Heart left ventricle (tissue), 16 donors: Measurements from ENCODE around the gene KATNA1. TPM values are rescaled to one million over a fixed set of nuclear protein-coding genes. Genes with fewer than 3 reads are reported as not detected.

Experiments
- ATAC-seq, 4 donors: fragments of 200-7000 bp; cut with Tn5 transposase; one replicate each; pipeline ENCODE4 v1.9.1; 2020 to 2022; ENCODE audit warnings: moderate library complexity in 4 of 4, mild to moderate bottlenecking in 3 of 4, moderate number of reproducible peaks in 1 of 4
- DNase-seq, 5 donors: peaks; one replicate each; pipeline ENCODE4 v3.0.0-alpha.2; 2020
- H3K27ac ChIP-seq, 12 donors: fragments of 200-600 bp; sonication (generic) in 4 of 12; one replicate each; pipeline versions ENCODE4 v1.5.0 to v1.8.0; 2016 to 2022; ENCODE audit warnings: mild to moderate bottlenecking in 2 of 12
- H3K27me3 ChIP-seq, 9 donors: fragments of 200-600 bp; sonication (generic) in 2 of 9; one replicate each; pipeline versions ENCODE4 v1.5.1 to v1.8.0; 2016 to 2022; ENCODE audit warnings: mild to moderate bottlenecking in 3 of 9
- H3K36me3 ChIP-seq, 9 donors: fragments of 200-600 bp; sonication (generic) in 2 of 9; one replicate each; pipeline versions ENCODE4 v1.5.0 to v1.8.0; 2018 to 2022; ENCODE audit warnings: mild to moderate bottlenecking in 2 of 9
- H3K4me1 ChIP-seq, 12 donors: fragments of 200-600 bp; sonication (generic) in 4 of 12; one replicate each; pipeline versions ENCODE4 v1.5.0 to v1.8.0; 2016 to 2022; ENCODE audit warnings: mild to moderate bottlenecking in 3 of 12
- H3K4me3 ChIP-seq, 12 donors: fragments of 200-600 bp; sonication (generic) in 4 of 12; one replicate each; pipeline versions ENCODE4 v1.5.0 to v1.8.0; 2017 to 2022; ENCODE audit warnings: mild to moderate bottlenecking in 9 of 12, moderate library complexity in 4 of 12
- H3K9me3 ChIP-seq, 12 donors: fragments of 200-600 bp; sonication (generic) in 4 of 12; one replicate each; pipeline versions ENCODE4 v1.5.0 to v1.8.0; 2016 to 2022; ENCODE audit warnings: mild to moderate bottlenecking in 1 of 12
- CTCF ChIP-seq, 12 donors: fragments of 200-600 bp; sonication (generic) in 4 of 12; IDR thresholded peaks; one replicate each; pipeline versions ENCODE4 v1.5.0 to v1.8.0; 2018 to 2022; ENCODE audit warnings: antibody characterized with exemption in 12 of 12, mild to moderate bottlenecking in 5 of 12
- POLR2A ChIP-seq, 2 donors: fragments of 450-650 bp; IDR thresholded peaks; one replicate each; pipeline ENCODE4 v1.6.1; 2017; ENCODE audit warnings: antibody characterized with exemption in 2 of 2, mild to moderate bottlenecking in 2 of 2, moderate library complexity in 2 of 2
- WGBS, 4 donors: extraction: QIAGEN DNeasy Blood & Tissue Kit in 2 of 4; methylation state at CpG; one replicate each; pipeline versions ENCODE4 v1.1.5 to v1.1.7; 2013 to 2018; 5-methylcytosine and 5-hydroxymethylcytosine counted together
- intact Hi-C, 10 donors: fragments of 100-400 bp; cut with DNase I; formaldehyde crosslinking; loops; one replicate each; pipeline versions ENCODE4 v1.11.1 to v1.14.2; 2022
- polyA plus RNA-seq, 2 donors: library from polyadenylated mRNA; stranded (reverse); fragments of 200-250 nt; gene quantifications; one replicate each; pipeline ENCODE4 v1.2.3, GENCODE V29; 2013
- total RNA-seq, 9 donors: library from RNA; depleted of rRNA in 2 of 9; stranded (reverse); fragments of >200 nt in 2 of 9; fragmentation: NEBNext Ultra II Directional in 3 of 9; extraction: Animal tissue kit (Norgen Biotek cat#: 25700) in 3 of 9; gene quantifications; one replicate each; pipeline versions ENCODE4 v1.1.0 to v1.2.4, GENCODE V29; 2016 to 2023
- donor health status: ischemic (EF 13 %, LVEDD 7.1; RV severe dilation, severe dysfunction).
- donor health status: healthy with polysubstance abuse.
- donor health status: DM: no; HTN: yes; CAD: no.
- donor health status: DM: no; HTN: no; CAD: no.
- donor health status: ischemic (EF 25% LVEDD 6.9; RV normal size, moderate dysfunction).
- donor health status: ischemic (EF 25% LVEDD 5.7; RV mildly dilated, moderate dysfunction).
- donor health status: healthy.
- donor health status: DM: yes; HTN: yes; CAD: no.
- donor health status: ischemic (EF 35%, LVEDD 5.7; RV mildly dilated, moderate dysfunction).
- donor health status: nonischemic (EF 11% LVEDD 7.7; RV severe dilation, severe dysfunction).
- donor health status: DM: yes; HTN: yes; CAD: no.
- donor health status: PGD.
- donor health status: ischemic (EF 29% LVEDD 5.4; RV normal size, mild dysfunction).
- donor health status: nonischemic (EF 23%, LVEDD 6.1; RV moderate dilation, normal function).

Gene KATNA1
- total and polyA plus RNA-seq, 11 donors: 5.6 to 19.3 (median 12.6) TPM

GRCh38 chr6:149634315-149634714 lies 14.2 kb downstream of the KATNA1 start:
- ATAC-seq: no peak
- intact Hi-C loops: loop anchor here in 1 of 10 donors (10.0 kb wide), 1 partner anchor 60 kb away; no protein-coding TSS in a partner anchor
- H3K36me3 ChIP-seq: peaks cover 0 to 80% (median 57%) of the 10 kb centered on the region in 9 donors

GRCh38 chr6:149628875-149629510 lies 19.5 kb downstream of the KATNA1 start:
- ATAC-seq (no peak), DNase-seq (no peak)
- intact Hi-C loops: no loop called here
- Histone ChIP-seq H3K27me3 (no peaks in the 10 kb centered on the region), H3K36me3 (peaks cover 0 to 73% (median 37%) of the 10 kb centered on the region in 9 donors), H3K9me3 (no peaks in the 10 kb centered on the region), H3K4me3 (no peak overlapping the region), H3K4me1 (peaks cover 0 to 8% (median 0%) of the 10 kb centered on the region in 12 donors), H3K27ac (peak overlapping the region in 1 of 12 donors; percentile 38)
- no peak for TF ChIP-seq POLR2A (IDR thresholded peaks at IDR 0.05)
- TF ChIP-seq CTCF (IDR thresholded peaks at IDR 0.05): no peak
- WGBS, 4 donors: 92 to 95% (median 94%) methylated on average over 4 of the region's 4 CpGs

More at GRCh38 chr6:149634315-149634714, 14.2 kb downstream of the KATNA1 start:
- H3K4me1 ChIP-seq: peaks cover 0 to 3% (median 0%) of the 10 kb centered on the region in 12 donors
- DNase-seq: no peak
- no peaks in the 10 kb centered on the region for H3K27me3 ChIP-seq
- TF ChIP-seq CTCF (IDR thresholded peaks at IDR 0.05) (no peak), POLR2A (IDR thresholded peaks at IDR 0.05) (no peak)
- no peak overlapping the region for H3K27ac ChIP-seq
- H3K4me3 ChIP-seq: no peak overlapping the region
- H3K9me3 ChIP-seq: no peaks in the 10 kb centered on the region
- 96 to 100% (median 99%) methylated on average over 1 of the region's 1 CpG for WGBS, 4 donors

- TF ChIP-seq POLR2A (IDR thresholded peaks at IDR 0.05) (no peak), CTCF (IDR thresholded peaks at IDR 0.05) (no peak)
- no peak overlapping the region for H3K4me3 ChIP-seq
- ATAC-seq: no peak
- H3K9me3 ChIP-seq: no peaks in the 10 kb centered on the region
- intact Hi-C loops: no loop called here
- no peak for DNase-seq
- peaks cover 0 to 73% (median 49%) of the 10 kb centered on the region in 9 donors for H3K36me3 ChIP-seq
- H3K27ac ChIP-seq: no peak overlapping the region
- H3K27me3 ChIP-seq: no peaks in the 10 kb centered on the region
- H3K4me1 ChIP-seq: peaks cover 0 to 8% (median 0%) of the 10 kb centered on the region in 12 donors
Measured at GRCh38 chr6:149627672-149628071, 20.8 kb downstream of the KATNA1 start.

GRCh38 chr6:149615805-149616204 lies 32.7 kb downstream of the KATNA1 start:
- Histone ChIP-seq H3K4me3 (no peak overlapping the region), H3K36me3 (peaks cover 0 to 58% (median 22%) of the 10 kb centered on the region in 9 donors), H3K4me1 (peaks cover 0 to 15% (median 2%) of the 10 kb centered on the region in 12 donors), H3K27ac (peak overlapping the region in 3 of 12 donors; percentile 10 to 37 (median 19)), H3K27me3 (no peaks in the 10 kb centered on the region), H3K9me3 (peaks cover 0 to 16% (median 5%) of the 10 kb centered on the region in 12 donors)
- peak; percentile 68 to 77 (median 71) for ATAC-seq
- intact Hi-C loops: no loop called here
- DNase-seq: no peak
- TF ChIP-seq CTCF (IDR thresholded peaks at IDR 0.05): no peak
- TF ChIP-seq POLR2A (IDR thresholded peaks at IDR 0.05): no peak
- 43 to 52% (median 49%) methylated on average over 5 of the region's 5 CpGs for WGBS, 4 donors
